SJSA1 (cell line): Measurements from ENCODE around the gene CEP19. TPM values are rescaled to one million over a fixed set of nuclear protein-coding genes. Genes with fewer than 3 reads are reported as not detected.
"Not testable (repeated sequence)": the region's sequence is repeated elsewhere in the genome, so short reads cannot be mapped to it uniquely, and the experiment has no call there.

ENCODE experiments used
- DNase-seq, 2 experiments: peaks; one replicate each; pipeline ENCODE4 v3.0.0-alpha.2; 2015 to 2020; ENCODE audit warnings: low spot score in 2 of 2, low read depth in 1 of 2
- H3K27ac ChIP-seq: fragments of 250-450 bp; sonication (Bioruptor Pico); 2 replicates; pipeline ENCODE4 v1.5.1; 2020; ENCODE audit warnings: mild to moderate bottlenecking, moderate library complexity
- H3K27me3 ChIP-seq: fragments of 250-450 bp; sonication (Bioruptor Pico); replicated peaks from 2 replicates; pipeline ENCODE4 v1.5.1; 2020; ENCODE audit warnings: mild to moderate bottlenecking, moderate library complexity
- H3K36me3 ChIP-seq: fragments of 250-450 bp; sonication (Bioruptor Pico); 2 replicates; pipeline ENCODE4 v1.5.1; 2020; ENCODE audit warnings: mild to moderate bottlenecking
- H3K4me1 ChIP-seq: fragments of 250-450 bp; sonication (Bioruptor Pico); replicated peaks from 2 replicates; pipeline ENCODE4 v1.6.1; 2021; ENCODE audit warnings: mild to moderate bottlenecking
- H3K4me3 ChIP-seq: fragments of 250-450 bp; sonication (Bioruptor Pico); 2 replicates; pipeline ENCODE4 v1.5.1; 2020; ENCODE audit warnings: mild to moderate bottlenecking
- H3K9me3 ChIP-seq: fragments of 250-450 bp; sonication (Bioruptor Pico); replicated peaks from 2 replicates; pipeline ENCODE4 v1.5.1; 2020; ENCODE audit warnings: mild to moderate bottlenecking
- total RNA-seq: library from RNA; depleted of rRNA; stranded (reverse); fragments of >200 nt; shearing (Covaris generic); gene quantifications from 2 replicates; pipeline ENCODE4 v1.2.3, GENCODE V29; 2014

The CEP19 gene
- total RNA-seq, 1 experiment from 2014 or later, result 2.0 TPM

GRCh38 chr3:196736670-196737374 is 24.8 kb upstream of the CEP19 start:
- Histone ChIP-seq H3K27ac (no peak overlapping the region), H3K36me3 (peaks cover 8% of the 10 kb centered on the region), H3K4me1 (peaks cover 17% of the 10 kb centered on the region), H3K9me3 (no peaks in the 10 kb centered on the region), H3K27me3 (no peaks in the 10 kb centered on the region), H3K4me3 (no peak overlapping the region)
- DNase-seq, result no peak

GRCh38 chr3:196735751-196736150 is 23.7 kb upstream of the CEP19 start:
- Histone ChIP-seq H3K27ac (peak overlapping the region; percentile 51), H3K36me3 (peaks cover 8% of the 10 kb centered on the region), H3K9me3 (no peaks in the 10 kb centered on the region), H3K4me3 (no peak overlapping the region), H3K4me1 (peaks cover 9% of the 10 kb centered on the region), H3K27me3 (no peaks in the 10 kb centered on the region)
- DNase-seq, result peak in 1 of 2 experiments; percentile 73

- no peaks in the 10 kb centered on the region for H3K9me3 ChIP-seq
- no peak for DNase-seq
- no peaks in the 10 kb centered on the region for H3K27me3 ChIP-seq
- no peak overlapping the region for H3K4me3 ChIP-seq
- peaks cover 17% of the 10 kb centered on the region; the same call in 1 of the 2 replicates for H3K36me3 ChIP-seq
- peaks cover 9% of the 10 kb centered on the region for H3K4me1 ChIP-seq
- H3K27ac ChIP-seq, result no peak overlapping the region
Measured at GRCh38 chr3:196726788-196727675, 15.0 kb upstream of the CEP19 start.

GRCh38 chr3:196721097-196721496 is 9.0 kb upstream of the CEP19 start:
- H3K27me3 ChIP-seq, result no peaks in the 10 kb centered on the region
- no peaks in the 10 kb centered on the region for H3K9me3 ChIP-seq
- DNase-seq, result no peak
- H3K4me1 ChIP-seq, result no peaks in the 10 kb centered on the region
- H3K36me3 ChIP-seq, result peaks cover 10% of the 10 kb centered on the region
- no peak overlapping the region for H3K4me3 ChIP-seq
- no peak overlapping the region for H3K27ac ChIP-seq

GRCh38 chr3:196717162-196717561 is 5.1 kb upstream of the CEP19 start:
- H3K9me3 ChIP-seq, H3K4me3 ChIP-seq, H3K27me3 ChIP-seq, H3K27ac ChIP-seq, H3K4me1 ChIP-seq, DNase-seq: not testable (repeated sequence)
- H3K36me3 ChIP-seq, result peaks cover 11% of the 10 kb centered on the region

- no peaks in the 10 kb centered on the region for H3K27me3 ChIP-seq
- H3K4me1 ChIP-seq, result peaks cover 6% of the 10 kb centered on the region
- peak; percentile 60 to 67 for DNase-seq
- H3K36me3 ChIP-seq, result peaks cover 9% of the 10 kb centered on the region
- peak overlapping the region; percentile 98 for H3K4me3 ChIP-seq
- peak overlapping the region; percentile 63 for H3K27ac ChIP-seq
- H3K9me3 ChIP-seq, result no peaks in the 10 kb centered on the region
Measured at GRCh38 chr3:196712514-196713413, 714 bp upstream of the CEP19 start.

- Histone ChIP-seq H3K4me1 (peaks cover 6% of the 10 kb centered on the region), H3K27ac (no peak overlapping the region), H3K9me3 (no peaks in the 10 kb centered on the region), H3K36me3 (peaks cover 9% of the 10 kb centered on the region), H3K27me3 (no peaks in the 10 kb centered on the region), H3K4me3 (no peak overlapping the region)
- DNase-seq, result no peak
Measured at GRCh38 chr3:196708467-196708866, 3.6 kb downstream of the CEP19 start.

GRCh38 chr3:196707566-196707965 is 4.5 kb downstream of the CEP19 start:
- H3K36me3 ChIP-seq, result peaks cover 8% of the 10 kb centered on the region
- H3K9me3 ChIP-seq, result no peaks in the 10 kb centered on the region
- H3K27me3 ChIP-seq, result no peaks in the 10 kb centered on the region
- H3K4me1 ChIP-seq, result peaks cover 6% of the 10 kb centered on the region
- H3K4me3 ChIP-seq, result no peak overlapping the region
- DNase-seq, result no peak
- H3K27ac ChIP-seq, result no peak overlapping the region

- no peak for DNase-seq
- Histone ChIP-seq H3K27ac (no peak overlapping the region), H3K36me3 (no peaks in the 10 kb centered on the region; the same call in 1 of the 2 replicates), H3K4me3 (no peak overlapping the region), H3K9me3 (no peaks in the 10 kb centered on the region), H3K27me3 (no peaks in the 10 kb centered on the region), H3K4me1 (peaks cover 5% of the 10 kb centered on the region)
Measured at GRCh38 chr3:196706731-196707130, 5.3 kb downstream of the CEP19 start.

- no peaks in the 10 kb centered on the region for H3K36me3 ChIP-seq
- peaks cover under 1% of the 10 kb centered on the region for H3K4me1 ChIP-seq
- no peaks in the 10 kb centered on the region for H3K9me3 ChIP-seq
- no peak overlapping the region for H3K27ac ChIP-seq
- no peak overlapping the region for H3K4me3 ChIP-seq
- DNase-seq, result no peak
- H3K27me3 ChIP-seq, result no peaks in the 10 kb centered on the region
Measured at GRCh38 chr3:196706327-196706726, 5.7 kb downstream of the CEP19 start.

- H3K27me3 ChIP-seq, result no peaks in the 10 kb centered on the region
- DNase-seq, result no peak
- H3K9me3 ChIP-seq, result no peaks in the 10 kb centered on the region
- H3K36me3 ChIP-seq, result no peaks in the 10 kb centered on the region
- no peak overlapping the region for H3K4me3 ChIP-seq
- no peaks in the 10 kb centered on the region for H3K4me1 ChIP-seq
- H3K27ac ChIP-seq, result no peak overlapping the region
Measured at GRCh38 chr3:196700801-196701200, 11.2 kb downstream of the CEP19 start.

GRCh38 chr3:196699749-196700148 is 12.3 kb downstream of the CEP19 start:
- Histone ChIP-seq H3K9me3 (no peaks in the 10 kb centered on the region), H3K36me3 (no peaks in the 10 kb centered on the region), H3K27me3 (no peaks in the 10 kb centered on the region), H3K4me1 (no peaks in the 10 kb centered on the region), H3K27ac (no peak overlapping the region), H3K4me3 (no peak overlapping the region)
- DNase-seq, result no peak

GRCh38 chr3:196697270-196697669 is 14.8 kb downstream of the CEP19 start:
- DNase-seq, result no peak
- Histone ChIP-seq H3K9me3 (no peaks in the 10 kb centered on the region), H3K4me3 (no peak overlapping the region), H3K36me3 (no peaks in the 10 kb centered on the region), H3K4me1 (no peaks in the 10 kb centered on the region), H3K27me3 (no peaks in the 10 kb centered on the region), H3K27ac (no peak overlapping the region)
